ENCODE data around the gene SPPL2C.

SPPL2C gene

DNA sequence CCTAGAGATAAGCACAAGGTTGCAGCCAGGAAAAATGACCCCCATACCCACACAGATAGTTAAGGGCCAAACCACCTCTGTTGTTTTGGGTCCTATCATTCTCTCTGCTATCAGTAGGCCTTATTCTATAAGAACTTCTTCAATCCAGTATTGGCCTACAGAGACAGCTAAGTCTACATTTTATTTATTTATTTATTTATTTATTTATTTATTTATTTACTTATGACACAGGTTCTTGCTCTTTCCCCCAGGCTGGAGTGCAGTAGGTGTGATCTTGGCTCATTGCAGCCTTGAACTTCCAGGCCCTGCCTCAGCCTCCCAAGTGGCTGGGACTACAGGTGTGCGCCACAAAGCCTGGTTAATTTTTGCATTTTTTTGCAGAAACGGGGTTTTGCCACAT lies 42.2 kb downstream of the SPPL2C start:
- Histone ChIP-seq H3K36me3 (replicated peaks; ENCODE audit: low read depth, low read length) (no peaks in the 10 kb centered on the region), H3K4me1 (ENCODE audit: low read length) (no peaks in the 10 kb centered on the region), H2AFZ (ENCODE audit: low read depth, low read length) (no peak overlapping the region), H3K27me3 (ENCODE audit: low read depth, low read length) (0 out of 2 replicates have a peak, but pooled peaks cover 10% of the 10 kb centered on the region), H3K27ac (ENCODE audit: low read length) (no peak overlapping the region), H3K79me2 (ENCODE audit: low read length) (no peaks in the 10 kb centered on the region), H3K4me3 (ENCODE audit: low read length) (no peak overlapping the region), H3K9me3 (ENCODE audit: insufficient read depth, low read length) (no peaks in the 10 kb centered on the region), H3K9ac (ENCODE audit: low read length) (no peak overlapping the region), H4K20me1 (ENCODE audit: insufficient read depth, low read length) (no peaks in the 10 kb centered on the region), H3K4me2 (ENCODE audit: low read length) (no peak overlapping the region)
- TF ChIP-seq EZH2phosphoT487 (IDR thresholded peaks at IDR 0.05; ENCODE audit: low read depth), result no peak
- TF ChIP-seq, protein P1, sequence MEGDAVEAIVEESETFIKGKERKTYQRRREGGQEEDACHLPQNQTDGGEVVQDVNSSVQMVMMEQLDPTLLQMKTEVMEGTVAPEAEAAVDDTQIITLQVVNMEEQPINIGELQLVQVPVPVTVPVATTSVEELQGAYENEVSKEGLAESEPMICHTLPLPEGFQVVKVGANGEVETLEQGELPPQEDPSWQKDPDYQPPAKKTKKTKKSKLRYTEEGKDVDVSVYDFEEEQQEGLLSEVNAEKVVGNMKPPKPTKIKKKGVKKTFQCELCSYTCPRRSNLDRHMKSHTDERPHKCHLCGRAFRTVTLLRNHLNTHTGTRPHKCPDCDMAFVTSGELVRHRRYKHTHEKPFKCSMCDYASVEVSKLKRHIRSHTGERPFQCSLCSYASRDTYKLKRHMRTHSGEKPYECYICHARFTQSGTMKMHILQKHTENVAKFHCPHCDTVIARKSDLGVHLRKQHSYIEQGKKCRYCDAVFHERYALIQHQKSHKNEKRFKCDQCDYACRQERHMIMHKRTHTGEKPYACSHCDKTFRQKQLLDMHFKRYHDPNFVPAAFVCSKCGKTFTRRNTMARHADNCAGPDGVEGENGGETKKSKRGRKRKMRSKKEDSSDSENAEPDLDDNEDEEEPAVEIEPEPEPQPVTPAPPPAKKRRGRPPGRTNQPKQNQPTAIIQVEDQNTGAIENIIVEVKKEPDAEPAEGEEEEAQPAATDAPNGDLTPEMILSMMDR (IDR thresholded peaks at IDR 0.05; ENCODE audit: low read depth, low read length), result no peak

DNA sequence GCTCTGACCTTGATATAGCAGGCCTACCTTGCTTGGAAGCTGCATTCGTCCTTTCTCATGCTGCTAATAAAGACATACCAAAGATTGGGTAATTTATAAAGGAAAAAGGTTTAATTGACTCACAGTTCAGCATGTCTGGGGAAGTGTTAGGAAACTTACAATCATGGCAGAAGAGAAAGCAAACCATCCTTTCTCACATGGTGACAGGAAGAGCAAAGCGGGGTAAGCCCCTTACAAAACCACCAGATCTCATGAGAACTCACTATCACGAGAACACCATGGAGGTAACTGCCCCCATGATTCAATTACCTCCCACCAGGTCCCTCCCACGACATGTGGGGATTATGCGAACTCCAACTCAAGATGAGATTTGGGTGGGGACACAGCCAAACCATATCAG lies 43.7 kb downstream of the SPPL2C start:
- no peak overlapping the region for H2AFZ ChIP-seq (ENCODE audit: low read depth, low read length)
- no peak for TF ChIP-seq EZH2phosphoT487 (IDR thresholded peaks at IDR 0.05; ENCODE audit: low read depth)
- no peak overlapping the region for H3K27ac ChIP-seq (ENCODE audit: low read length)
- H3K4me1 ChIP-seq (ENCODE audit: low read length), result no peaks in the 10 kb centered on the region
- H3K36me3 ChIP-seq (replicated peaks; ENCODE audit: low read depth, low read length), result no peaks in the 10 kb centered on the region
- no peaks in the 10 kb centered on the region for H3K79me2 ChIP-seq (ENCODE audit: low read length)
- no peaks in the 10 kb centered on the region for H3K9me3 ChIP-seq (ENCODE audit: insufficient read depth, low read length)
- no peak overlapping the region for H3K4me2 ChIP-seq (ENCODE audit: low read length)
- H4K20me1 ChIP-seq (ENCODE audit: insufficient read depth, low read length), result no peaks in the 10 kb centered on the region
- 0 out of 2 replicates have a peak, but pooled peaks cover 8% of the 10 kb centered on the region for H3K27me3 ChIP-seq (ENCODE audit: low read depth, low read length)
- H3K9ac ChIP-seq (ENCODE audit: low read length), result no peak overlapping the region
- H3K4me3 ChIP-seq (ENCODE audit: low read length), result no peak overlapping the region

DNA sequence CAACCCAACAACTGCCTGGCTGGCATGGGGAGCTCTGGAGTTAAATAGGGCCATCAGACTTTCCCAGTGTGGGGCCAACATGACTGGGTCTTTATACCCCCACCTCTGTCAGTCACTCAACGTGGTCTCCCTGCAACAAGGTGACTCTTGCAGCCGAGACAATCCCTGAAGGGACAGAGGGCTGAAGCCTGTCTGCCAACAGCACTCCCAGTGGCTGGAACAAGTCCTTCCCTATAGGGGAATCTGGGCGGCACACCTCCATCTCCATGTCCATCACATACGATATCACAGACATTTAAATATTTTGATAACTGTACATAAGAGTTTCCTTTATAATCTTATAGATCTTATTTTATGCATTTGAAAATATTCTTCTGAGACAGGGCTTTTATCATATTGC lies 44.9 kb downstream of the SPPL2C start:
- H3K27me3 ChIP-seq (ENCODE audit: low read depth, low read length), result 0 out of 2 replicates have a peak, but pooled peaks cover 3% of the 10 kb centered on the region
- TF ChIP-seq EZH2phosphoT487 (IDR thresholded peaks at IDR 0.05; ENCODE audit: low read depth), result no peak
- TF ChIP-seq, protein P1 (IDR thresholded peaks at IDR 0.05; ENCODE audit: low read depth, low read length), result no peak
- H3K9ac ChIP-seq (ENCODE audit: low read length), result no peak overlapping the region
- no peaks in the 10 kb centered on the region for H3K9me3 ChIP-seq (ENCODE audit: insufficient read depth, low read length)
- H3K4me1 ChIP-seq (ENCODE audit: low read length), result no peaks in the 10 kb centered on the region
- H3K27ac ChIP-seq (ENCODE audit: low read length), result no peak overlapping the region
- no peak overlapping the region for H2AFZ ChIP-seq (ENCODE audit: low read depth, low read length)
- no peaks in the 10 kb centered on the region for H4K20me1 ChIP-seq (ENCODE audit: insufficient read depth, low read length)
- no peaks in the 10 kb centered on the region for H3K79me2 ChIP-seq (ENCODE audit: low read length)
- H3K4me3 ChIP-seq (ENCODE audit: low read length), result no peak overlapping the region
- no peak overlapping the region for H3K4me2 ChIP-seq (ENCODE audit: low read length)
- H3K36me3 ChIP-seq (replicated peaks; ENCODE audit: low read depth, low read length), result no peaks in the 10 kb centered on the region

DNA sequence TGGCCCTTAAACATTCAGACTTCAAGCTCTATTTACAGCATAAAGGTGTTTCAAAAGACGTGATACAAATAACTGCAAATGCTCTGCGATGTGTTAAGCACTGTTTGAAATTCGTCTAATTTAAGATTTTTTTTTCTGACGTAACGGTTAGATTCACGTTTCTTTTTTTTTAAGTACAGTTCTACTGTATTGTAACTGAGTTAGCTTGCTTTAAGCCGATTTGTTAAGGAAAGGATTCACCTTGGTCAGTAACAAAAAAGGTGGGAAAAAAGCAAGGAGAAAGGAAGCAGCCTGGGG lies 49.0 kb downstream of the SPPL2C start:
- no peak overlapping the region for H3K27ac ChIP-seq (ENCODE audit: low read length)
- no peaks in the 10 kb centered on the region for H3K36me3 ChIP-seq (replicated peaks; ENCODE audit: low read depth, low read length)
- H2AFZ ChIP-seq (ENCODE audit: low read depth, low read length), result peak overlapping the region; percentile 90
- TF ChIP-seq EZH2phosphoT487 (IDR thresholded peaks at IDR 0.05; ENCODE audit: low read depth), result no peak
- peak overlapping the region; percentile 88 for H3K4me3 ChIP-seq (ENCODE audit: low read length)
- H3K4me1 ChIP-seq (ENCODE audit: low read length), result no peaks in the 10 kb centered on the region; the same call in 1 of the 2 replicates
- H3K79me2 ChIP-seq (ENCODE audit: low read length), result no peaks in the 10 kb centered on the region
- H4K20me1 ChIP-seq (ENCODE audit: insufficient read depth, low read length), result no peaks in the 10 kb centered on the region
- peak overlapping the region; percentile 82 for H3K4me2 ChIP-seq (ENCODE audit: low read length)
- no peaks in the 10 kb centered on the region for H3K9me3 ChIP-seq (ENCODE audit: insufficient read depth, low read length)
- 0 out of 2 replicates have a peak overlapping the region, but pooled peaks have one; percentile 26 for H3K9ac ChIP-seq (ENCODE audit: low read length)
- H3K27me3 ChIP-seq (ENCODE audit: low read depth, low read length), result 0 out of 2 replicates have a peak, but pooled peaks cover 3% of the 10 kb centered on the region

DNA sequence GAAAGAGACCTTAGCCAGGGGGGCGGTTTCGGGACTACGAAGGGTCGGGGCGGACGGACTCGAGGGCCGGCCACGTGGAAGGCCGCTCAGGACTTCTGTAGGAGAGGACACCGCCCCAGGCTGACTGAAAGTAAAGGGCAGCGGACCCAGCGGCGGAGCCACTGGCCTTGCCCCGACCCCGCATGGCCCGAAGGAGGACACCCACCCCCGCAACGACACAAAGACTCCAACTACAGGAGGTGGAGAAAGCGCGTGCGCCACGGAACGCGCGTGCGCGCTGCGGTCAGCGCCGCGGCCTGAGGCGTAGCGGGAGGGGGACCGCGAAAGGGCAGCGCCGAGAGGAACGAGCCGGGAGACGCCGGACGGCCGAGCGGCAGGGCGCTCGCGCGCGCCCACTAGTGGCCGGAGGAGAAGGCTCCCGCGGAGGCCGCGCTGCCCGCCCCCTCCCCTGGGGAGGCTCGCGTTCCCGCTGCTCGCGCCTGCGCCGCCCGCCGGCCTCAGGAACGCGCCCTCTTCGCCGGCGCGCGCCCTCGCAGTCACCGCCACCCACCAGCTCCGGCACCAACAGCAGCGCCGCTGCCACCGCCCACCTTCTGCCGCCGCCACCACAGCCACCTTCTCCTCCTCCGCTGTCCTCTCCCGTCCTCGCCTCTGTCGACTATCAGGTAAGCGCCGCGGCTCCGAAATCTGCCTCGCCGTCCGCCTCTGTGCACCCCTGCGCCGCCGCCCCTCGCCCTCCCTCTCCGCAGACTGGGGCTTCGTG lies 49.5 kb downstream of the SPPL2C start, which contains the start of gene MAPT:
Gene MAPT, plus strand, starts transcription at position 533 of the 763 bp plus-strand sequence. CDS start 67,784 bp downstream, outside the sequence.
- Histone ChIP-seq H3K4me2 (ENCODE audit: low read length) (peak within 1 kb of the TSS; percentile 82), H3K36me3 (replicated peaks; ENCODE audit: low read depth, low read length) (no peaks in the 10 kb centered on the region), H3K4me1 (ENCODE audit: low read length) (no peaks in the 10 kb centered on the region; the same call in 1 of the 2 replicates), H3K27me3 (ENCODE audit: low read depth, low read length) (0 out of 2 replicates have a peak, but pooled peaks cover 3% of the 10 kb centered on the region), H2AFZ (ENCODE audit: low read depth, low read length) (peak within 1 kb of the TSS; percentile 94), H3K9ac (ENCODE audit: low read length) (peak within 1 kb of the TSS; percentile 68), H3K27ac (ENCODE audit: low read length) (no peak within 1 kb of the TSS), H4K20me1 (ENCODE audit: insufficient read depth, low read length) (no peaks in the 10 kb centered on the region), H3K9me3 (ENCODE audit: insufficient read depth, low read length) (no peaks in the 10 kb centered on the region), H3K79me2 (ENCODE audit: low read length) (no peaks in the 10 kb centered on the region), H3K4me3 (ENCODE audit: low read length) (peak within 1 kb of the TSS; percentile 88)
- no peak for TF ChIP-seq EZH2phosphoT487 (IDR thresholded peaks at IDR 0.05; ENCODE audit: low read depth)
- TF ChIP-seq, protein P1 (IDR thresholded peaks at IDR 0.05; ENCODE audit: low read depth, low read length), result peak; percentile 61

Measured in OCI-LY3 (cell line).